HG03520 (cell line): ENCODE measurements around the gene PTMA.

Experiments
- ATAC-seq: cut with Tn5 transposase; IDR thresholded peaks from one replicate; pipeline ENCODE4 v1.9.1; 2021; ENCODE audit warnings: mild to moderate bottlenecking, moderate library complexity; ENCODE audit not compliant: unreplicated experiment

PTMA gene

DNA sequence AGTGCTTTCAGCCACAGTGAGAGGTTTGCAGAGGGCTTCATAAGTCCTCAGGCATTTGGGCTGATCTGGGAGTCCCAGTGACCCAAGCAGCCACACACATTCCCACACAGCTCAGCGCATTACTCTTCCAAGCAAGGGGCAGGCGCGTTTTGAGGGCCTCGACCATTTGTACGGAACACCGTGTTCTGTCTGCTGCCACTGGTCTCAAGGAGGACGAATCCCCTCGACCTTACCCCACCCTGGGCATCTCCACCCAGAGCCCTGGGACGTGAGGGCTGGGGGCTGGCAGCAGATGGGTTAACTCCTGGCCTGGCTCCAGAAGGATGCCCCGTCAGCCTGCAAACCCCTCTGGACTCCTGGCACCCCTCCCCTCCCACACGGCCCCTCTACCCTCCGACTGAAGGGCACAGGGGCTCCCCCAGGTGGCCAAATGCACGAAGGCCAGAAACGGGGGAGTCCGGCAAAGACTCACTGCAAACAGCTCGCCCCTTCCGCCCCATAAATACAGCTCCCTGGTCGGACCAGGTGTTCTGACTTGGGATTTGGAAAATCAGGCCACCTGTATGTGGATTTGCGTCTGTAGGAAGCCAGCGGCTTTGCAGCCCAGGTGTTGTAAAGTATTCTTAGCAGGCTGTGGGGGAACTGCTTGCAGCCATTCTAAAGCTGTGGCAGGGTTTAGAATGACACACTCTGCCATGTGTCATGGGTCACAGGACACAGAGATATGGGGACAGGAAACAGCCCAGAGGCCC, 33.6 kb upstream of the PTMA start:
- peak; percentile 36 for ATAC-seq

- no peak for ATAC-seq
These were observed 32.1 kb upstream of the PTMA start for GRCh38 chr2:231676243-231676642.

DNA sequence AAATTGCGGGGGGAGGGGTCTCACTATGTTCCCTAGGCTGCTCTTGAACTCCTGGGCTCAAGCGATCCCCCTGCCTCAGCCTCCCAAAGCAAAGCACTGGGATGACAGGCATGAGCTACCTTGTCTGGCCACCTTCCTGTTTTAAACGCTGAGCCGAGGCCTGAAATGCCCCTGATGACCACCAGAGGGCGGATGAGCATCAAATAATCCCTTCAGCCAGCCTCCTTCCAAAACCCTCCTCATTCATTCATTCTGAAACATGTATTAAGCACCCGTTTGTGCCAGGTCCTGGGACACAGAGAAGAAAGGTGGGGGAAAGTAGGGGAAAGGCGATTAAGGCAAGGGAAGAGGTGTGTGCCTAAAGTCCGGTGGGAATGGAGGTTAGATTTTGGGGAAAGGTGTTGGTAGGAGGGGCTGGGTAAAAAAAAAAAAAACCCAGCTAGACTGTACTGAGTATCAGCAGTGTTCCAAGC, 30.7 kb upstream of the PTMA start:
- ATAC-seq: no peak

DNA sequence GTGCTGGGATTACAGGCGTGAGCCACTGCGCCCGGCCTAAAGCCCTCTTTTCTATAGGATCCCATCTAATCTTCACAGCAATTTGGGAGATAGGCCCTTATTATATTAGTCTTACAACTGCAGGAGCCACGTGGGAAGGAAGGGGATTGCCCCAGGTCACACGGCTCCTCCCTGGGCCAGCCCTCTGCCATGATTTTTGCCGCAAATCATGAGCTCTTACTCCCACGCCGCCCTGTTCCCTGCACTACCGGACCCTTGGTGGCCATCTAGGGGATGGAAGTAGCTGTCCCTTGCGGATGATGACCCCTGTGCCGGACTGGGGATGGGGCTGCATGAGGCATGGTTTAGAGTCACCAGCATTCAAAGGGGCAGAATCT, 28.4 kb upstream of the PTMA start:
- ATAC-seq: no peak

- peak; percentile 6 for ATAC-seq
These were observed 27.9 kb upstream of the PTMA start for GRCh38 chr2:231680285-231680991.

DNA sequence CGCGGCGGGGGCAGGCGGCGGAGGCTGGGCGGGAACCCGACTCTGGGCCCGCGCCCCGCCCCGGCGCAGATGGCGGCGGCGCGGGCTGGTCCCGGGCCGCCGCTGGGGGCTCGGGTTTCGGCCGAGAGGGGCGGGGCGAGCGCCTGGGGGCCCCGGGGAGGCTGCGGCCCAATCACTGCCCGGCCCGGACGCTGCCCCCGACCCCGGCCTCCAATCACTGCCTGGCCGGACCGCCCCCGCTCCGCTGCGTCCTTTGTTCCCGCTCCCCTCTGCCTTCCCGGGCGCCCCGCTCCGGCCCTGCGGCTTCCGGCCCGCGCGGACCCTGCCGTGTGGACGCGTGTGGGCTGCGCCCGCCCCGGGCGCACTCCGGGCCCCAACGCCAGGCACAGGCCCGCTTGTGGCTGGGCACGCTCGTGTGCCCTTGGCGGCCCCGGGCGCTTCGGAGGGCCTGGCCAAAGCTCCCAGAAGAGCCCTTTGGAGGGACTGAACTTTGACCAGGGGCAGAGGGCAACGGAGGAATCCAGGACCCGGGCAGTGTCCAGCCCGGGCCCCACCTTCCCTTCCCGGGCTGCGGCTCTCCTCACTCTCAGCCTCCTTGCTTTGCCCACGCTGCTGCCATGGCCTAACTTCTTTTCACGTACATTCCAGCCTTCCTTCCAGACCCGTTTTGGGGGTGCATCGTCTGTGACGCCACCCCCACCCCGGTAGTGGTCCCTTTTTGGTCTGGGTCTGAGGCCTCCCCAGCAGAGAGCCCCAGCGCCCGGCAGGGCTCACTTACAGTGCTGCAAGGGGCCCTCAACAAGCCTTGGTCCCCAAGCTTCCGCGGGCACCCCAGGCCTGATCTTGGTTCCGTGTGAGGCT, 27.1 kb upstream of the PTMA start:
- ATAC-seq: peak; percentile 66

GRCh38 chr2:231682603-231683291, 25.6 kb upstream of the PTMA start:
- ATAC-seq: no peak

GRCh38 chr2:231683292-231684235, 24.8 kb upstream of the PTMA start:
- ATAC-seq: no peak

GRCh38 chr2:231684314-231685223, 23.8 kb upstream of the PTMA start:
- ATAC-seq: no peak

DNA sequence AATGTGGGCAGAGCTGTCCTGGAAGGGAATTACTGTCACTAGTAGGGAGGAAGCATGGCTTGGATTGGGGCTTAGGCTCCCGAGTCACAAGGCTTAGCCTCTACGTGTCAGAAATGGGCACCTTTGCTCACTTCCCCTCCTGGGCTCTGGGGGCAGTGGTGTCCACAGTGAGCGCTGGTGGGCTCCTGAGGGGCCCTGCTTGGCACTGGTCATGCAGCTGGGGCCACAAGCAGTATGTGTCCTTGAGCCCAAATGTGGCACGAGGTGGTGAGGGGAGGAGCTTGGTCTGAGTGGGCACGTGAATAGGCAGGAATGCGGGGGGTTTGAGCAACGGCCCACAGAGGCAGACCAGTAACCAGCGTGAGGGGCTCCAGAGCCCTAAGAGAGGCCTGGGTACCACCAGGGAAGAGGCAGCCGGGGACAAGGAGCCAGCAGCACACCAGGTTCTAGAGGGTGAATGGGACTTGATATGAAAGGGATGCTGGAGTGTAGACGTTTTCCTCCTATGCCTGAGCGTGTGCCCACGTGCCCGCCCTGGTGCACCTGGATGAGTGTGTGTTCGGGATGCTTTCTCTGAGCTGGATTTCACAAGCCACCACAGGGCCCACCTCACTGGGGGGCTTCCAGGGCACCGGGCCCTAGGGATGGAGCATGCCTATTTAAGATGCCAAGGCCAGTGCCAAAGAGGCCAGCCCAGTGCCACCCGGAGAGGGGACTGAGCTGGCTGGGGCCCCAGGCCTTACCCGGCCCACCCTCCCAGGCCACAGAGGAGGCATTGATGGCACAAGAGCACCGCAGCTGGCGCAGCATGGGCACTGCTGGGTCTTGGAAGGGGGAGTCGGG, 22.8 kb upstream of the PTMA start:
- ATAC-seq: no peak

- no peak for ATAC-seq
These were observed 21.9 kb upstream of the PTMA start for GRCh38 chr2:231686192-231687100.

GRCh38 chr2:231687133-231687852, 21.0 kb upstream of the PTMA start:
- no peak for ATAC-seq

DNA sequence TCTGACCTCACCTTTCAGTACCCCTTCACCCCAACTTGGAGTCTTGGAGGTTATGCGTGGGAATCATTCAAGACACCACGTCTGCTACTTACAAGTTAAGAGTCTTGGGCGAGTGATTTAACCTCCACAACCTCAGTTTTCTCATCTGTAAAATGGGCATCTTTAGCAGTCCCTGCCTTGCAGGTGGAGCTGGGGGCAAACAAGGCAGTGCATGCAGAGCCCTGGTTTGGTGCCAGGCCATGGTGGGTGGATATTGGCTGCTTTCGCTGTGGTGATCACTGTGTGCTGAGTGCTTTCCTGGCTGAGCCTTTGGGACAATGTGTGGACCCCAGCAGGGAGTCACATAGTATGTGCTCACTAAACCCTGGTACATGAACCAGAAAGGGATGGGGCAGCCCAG, 20.4 kb upstream of the PTMA start:
- ATAC-seq: no peak

DNA sequence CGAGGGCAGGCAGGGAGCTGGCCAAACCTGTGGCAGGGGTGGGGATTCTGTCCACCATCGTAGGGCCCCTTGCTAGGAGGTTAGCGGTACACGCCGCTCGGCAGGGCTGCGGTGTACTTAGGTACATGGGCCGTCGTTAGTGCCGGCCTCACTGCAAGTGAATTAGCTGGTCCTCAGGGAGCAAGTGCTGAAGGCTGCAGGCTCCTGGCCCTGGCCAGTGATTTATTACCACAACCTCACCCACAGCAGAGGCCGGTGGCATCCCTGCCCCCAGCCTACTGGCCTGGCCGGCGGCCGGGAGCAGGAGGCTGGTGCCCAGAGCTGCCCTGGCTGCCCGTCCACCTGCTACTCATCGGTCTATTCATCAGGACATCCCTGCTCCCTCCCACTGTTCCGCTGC, 19.6 kb upstream of the PTMA start:
- no peak for ATAC-seq

DNA sequence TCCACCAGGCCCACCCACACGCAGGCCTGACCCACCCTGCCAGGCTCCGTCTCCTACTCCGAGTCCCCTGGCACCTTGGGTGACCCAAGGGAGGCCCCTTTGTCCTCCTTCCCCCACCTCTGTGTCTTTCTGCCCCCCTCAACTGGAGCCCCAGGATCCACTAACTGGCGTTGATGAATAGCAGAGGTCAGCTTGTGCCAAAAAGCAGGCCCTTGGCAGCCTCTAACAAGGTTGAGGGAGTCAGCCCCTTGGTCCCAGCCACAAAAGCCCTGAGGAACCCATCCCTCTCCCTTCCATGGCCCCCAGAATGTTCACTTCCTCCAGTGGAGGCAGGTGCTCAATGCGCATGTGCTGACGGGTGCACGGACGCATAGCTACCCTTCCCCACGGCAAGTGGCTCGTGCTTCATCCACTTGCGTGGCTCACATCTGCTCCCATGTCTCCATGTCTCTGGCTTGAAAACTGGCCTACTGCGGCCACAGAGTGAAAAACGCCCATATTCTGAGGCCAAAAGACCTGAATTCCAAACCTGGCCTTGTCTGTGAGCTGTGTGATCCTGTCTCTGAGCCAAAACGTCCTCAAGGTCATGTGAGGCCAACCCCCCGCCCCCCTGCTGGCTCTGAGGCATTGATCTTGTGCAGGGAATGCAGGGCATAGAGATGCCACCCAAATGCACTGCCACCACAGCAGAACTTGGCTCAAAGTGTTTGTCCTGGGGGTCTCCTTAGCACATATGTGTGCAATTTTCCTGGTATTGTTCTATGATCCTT, 19.0 kb upstream of the PTMA start:
- ATAC-seq: no peak
